Breast epithelium (tissue), 4 donors: ENCODE data around the gene NUP88. TPM values are rescaled to one million over a fixed set of nuclear protein-coding genes. Genes with fewer than 3 reads are reported as not detected.

Experiments used
- DNase-seq, 2 donors: peaks; one replicate each; pipeline ENCODE4 v3.0.0-alpha.2; 2019; ENCODE audit warnings: low spot score in 2 of 2
- H3K27ac ChIP-seq, 2 donors: fragments of 200-600 bp; sonication (generic) in 1 of 2; one replicate each; pipeline ENCODE4 v1.5.1; 2016 to 2019; ENCODE audit warnings: mild to moderate bottlenecking in 1 of 2
- H3K27me3 ChIP-seq, 2 donors: fragments of 200-600 bp; sonication (generic) in 1 of 2; one replicate each; pipeline versions ENCODE4 v1.5.1 to v1.6.0; 2017 to 2019; ENCODE audit warnings: control low read depth in 1 of 2, mild to moderate bottlenecking in 1 of 2
- H3K36me3 ChIP-seq: fragments of 200-600 bp; one replicate; pipeline ENCODE4 v1.5.1; 2019
- H3K4me1 ChIP-seq, 2 donors: fragments of 200-600 bp; sonication (generic); one replicate each; pipeline ENCODE4 v1.5.1; 2016 to 2019; ENCODE audit warnings: control low read depth in 1 of 2
- H3K4me3 ChIP-seq, 3 donors: fragments of 200-600 bp; sonication (generic); 1 replicate in 2 of 3; 2 replicates in 1 of 3; pipeline ENCODE4 v1.5.1; 2016 to 2019; ENCODE audit warnings: mild to moderate bottlenecking in 3 of 3, moderate library complexity in 2 of 3
- H3K9me3 ChIP-seq, 2 donors: fragments of 200-600 bp; sonication (generic) in 1 of 2; one replicate each; pipeline ENCODE4 v1.5.1; 2016 to 2019; ENCODE audit warnings: control low read depth in 1 of 2
- POLR2A ChIP-seq: fragments of 450-650 bp; IDR thresholded peaks from one replicate; pipeline ENCODE4 v1.6.1; 2016; ENCODE audit warnings: antibody characterized with exemption, mild to moderate bottlenecking, moderate library complexity
- POLR2AphosphoS5 ChIP-seq, 3 donors: sonication (generic); formaldehyde crosslinking; IDR thresholded peaks; one replicate each; pipeline ENCODE4 v1.6.1; 2017; ENCODE audit warnings: antibody characterized with exemption in 3 of 3
- intact Hi-C: fragments of 100-400 bp; cut with DNase I; formaldehyde crosslinking; loops from one replicate; pipeline ENCODE4 v1.15.1; 2023; ENCODE audit warnings: low total_unique reads
- total RNA-seq, 3 donors: library from RNA; depleted of rRNA; stranded (reverse); fragments of >200 nt; gene quantifications; one replicate each; pipeline ENCODE4 v1.1.0, GENCODE V29; 2016
- TF ChIP-seq, protein P1 (sequence below), 3 donors: fragments of 450-650 bp; IDR thresholded peaks; one replicate each; pipeline ENCODE4 v1.5.1; 2016 to 2017; ENCODE audit warnings: antibody characterized with exemption in 3 of 3, mild to moderate bottlenecking in 3 of 3, moderate library complexity in 3 of 3

Gene NUP88
- total RNA-seq, 3 donors from 2014 or later: 52.8 to 139 (median 102) TPM

DNA sequence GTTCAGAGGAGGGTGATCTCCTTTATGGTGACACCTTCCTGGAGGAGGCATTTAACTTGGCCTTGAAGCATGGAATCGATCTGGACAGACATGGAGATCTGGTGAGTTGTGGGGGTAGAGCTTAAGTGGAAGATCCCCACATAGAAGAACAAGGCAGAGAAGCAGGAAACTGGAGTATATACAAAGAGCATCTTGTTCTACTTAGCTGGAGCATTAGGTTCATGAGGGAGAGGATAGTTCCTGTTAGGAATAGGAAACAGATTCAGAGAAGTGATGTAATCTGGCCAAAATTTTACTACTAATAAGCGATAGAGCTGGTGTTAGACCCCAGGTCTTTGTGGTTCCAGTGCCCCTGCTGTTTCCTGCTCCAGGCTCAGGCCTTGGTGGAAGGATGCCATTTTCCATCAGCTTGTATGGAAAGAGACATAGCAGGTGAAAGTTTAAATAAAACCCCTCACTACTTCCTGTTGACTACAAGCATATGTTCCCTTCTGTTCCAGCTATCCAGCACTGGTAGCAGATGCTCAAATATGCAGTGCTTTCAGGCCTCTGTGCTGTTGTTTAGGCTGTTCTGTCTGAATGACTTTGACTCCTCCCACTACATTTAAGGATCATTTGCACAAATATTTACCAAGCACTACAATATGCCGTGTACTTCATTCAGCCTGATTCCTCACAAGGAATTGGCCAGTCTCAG lies 9.9 kb upstream of the NUP88 start:
- no peak overlapping the region for H3K4me3 ChIP-seq
- H3K27me3 ChIP-seq: no peaks in the 10 kb centered on the region
- no peaks in the 10 kb centered on the region for H3K4me1 ChIP-seq
- TF ChIP-seq POLR2AphosphoS5 (IDR thresholded peaks at IDR 0.05): no peak
- TF ChIP-seq POLR2A: no peak
- TF ChIP-seq, protein P1, sequence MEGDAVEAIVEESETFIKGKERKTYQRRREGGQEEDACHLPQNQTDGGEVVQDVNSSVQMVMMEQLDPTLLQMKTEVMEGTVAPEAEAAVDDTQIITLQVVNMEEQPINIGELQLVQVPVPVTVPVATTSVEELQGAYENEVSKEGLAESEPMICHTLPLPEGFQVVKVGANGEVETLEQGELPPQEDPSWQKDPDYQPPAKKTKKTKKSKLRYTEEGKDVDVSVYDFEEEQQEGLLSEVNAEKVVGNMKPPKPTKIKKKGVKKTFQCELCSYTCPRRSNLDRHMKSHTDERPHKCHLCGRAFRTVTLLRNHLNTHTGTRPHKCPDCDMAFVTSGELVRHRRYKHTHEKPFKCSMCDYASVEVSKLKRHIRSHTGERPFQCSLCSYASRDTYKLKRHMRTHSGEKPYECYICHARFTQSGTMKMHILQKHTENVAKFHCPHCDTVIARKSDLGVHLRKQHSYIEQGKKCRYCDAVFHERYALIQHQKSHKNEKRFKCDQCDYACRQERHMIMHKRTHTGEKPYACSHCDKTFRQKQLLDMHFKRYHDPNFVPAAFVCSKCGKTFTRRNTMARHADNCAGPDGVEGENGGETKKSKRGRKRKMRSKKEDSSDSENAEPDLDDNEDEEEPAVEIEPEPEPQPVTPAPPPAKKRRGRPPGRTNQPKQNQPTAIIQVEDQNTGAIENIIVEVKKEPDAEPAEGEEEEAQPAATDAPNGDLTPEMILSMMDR (IDR thresholded peaks at IDR 0.05): no peak
- H3K9me3 ChIP-seq: no peaks in the 10 kb centered on the region
- DNase-seq: no peak
- H3K27ac ChIP-seq: peak overlapping the region; percentile 9 to 38
- peaks cover 6% of the 10 kb centered on the region for H3K36me3 ChIP-seq
- intact Hi-C loops: no loop called here

DNA sequence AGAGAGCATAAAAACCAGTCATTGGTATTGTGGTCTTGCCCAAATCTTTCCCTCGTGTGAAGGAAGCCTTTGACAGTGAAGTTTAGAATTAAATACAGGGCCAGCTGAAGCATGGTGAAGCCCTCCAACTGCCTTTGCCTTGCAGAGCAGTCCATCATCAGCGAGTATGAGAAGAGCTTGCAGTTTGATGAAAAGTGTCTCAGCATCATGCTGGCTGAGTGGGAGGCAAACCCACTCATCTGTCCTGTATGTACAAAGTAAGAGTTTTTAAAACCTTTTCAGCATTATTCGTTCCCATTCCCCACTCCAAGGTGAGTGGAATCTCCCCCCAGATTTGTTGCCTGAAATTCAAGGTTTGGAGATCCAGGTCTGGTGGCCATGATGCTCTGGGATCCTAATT lies 6.4 kb upstream of the NUP88 start:
- Histone ChIP-seq H3K36me3 (peaks cover 6% of the 10 kb centered on the region), H3K9me3 (no peaks in the 10 kb centered on the region), H3K27ac (no peak overlapping the region), H3K27me3 (no peaks in the 10 kb centered on the region), H3K4me1 (peaks cover 0 to 6% of the 10 kb centered on the region in 2 donors), H3K4me3 (no peak overlapping the region)
- TF ChIP-seq, protein P1 (IDR thresholded peaks at IDR 0.05): no peak
- TF ChIP-seq POLR2AphosphoS5 (IDR thresholded peaks at IDR 0.05) (no peak), POLR2A (no peak)
- no peak for DNase-seq
- intact Hi-C loops: no loop called here

DNA sequence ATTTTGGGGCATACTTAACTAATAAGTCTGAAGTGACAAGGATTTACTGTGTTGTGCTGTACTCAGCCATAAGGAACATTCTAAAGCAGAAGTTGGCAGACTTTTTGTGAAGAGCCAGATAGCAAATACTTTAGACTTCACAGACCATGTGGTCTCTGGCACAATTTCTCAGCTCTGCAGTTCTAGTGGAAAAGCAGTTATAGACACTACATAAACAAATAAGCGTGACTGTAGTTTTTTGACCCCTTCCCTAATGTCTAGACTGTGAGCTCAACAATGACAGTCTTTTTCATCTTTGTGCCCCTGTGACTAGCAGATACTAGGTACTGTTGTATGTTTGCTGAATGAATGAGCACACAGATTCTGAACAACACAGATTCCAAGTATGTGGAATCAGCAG lies 5.4 kb upstream of the NUP88 start:
- Histone ChIP-seq H3K4me3 (no peak overlapping the region), H3K9me3 (no peaks in the 10 kb centered on the region), H3K27ac (no peak overlapping the region), H3K27me3 (no peaks in the 10 kb centered on the region), H3K4me1 (peaks cover 0 to 9% of the 10 kb centered on the region in 2 donors), H3K36me3 (peaks cover 6% of the 10 kb centered on the region)
- no peak for DNase-seq
- TF ChIP-seq, protein P1 (IDR thresholded peaks at IDR 0.05): no peak
- no peak for TF ChIP-seq POLR2A
- no peak for TF ChIP-seq POLR2AphosphoS5 (IDR thresholded peaks at IDR 0.05)
- intact Hi-C loops: no loop called here

DNA sequence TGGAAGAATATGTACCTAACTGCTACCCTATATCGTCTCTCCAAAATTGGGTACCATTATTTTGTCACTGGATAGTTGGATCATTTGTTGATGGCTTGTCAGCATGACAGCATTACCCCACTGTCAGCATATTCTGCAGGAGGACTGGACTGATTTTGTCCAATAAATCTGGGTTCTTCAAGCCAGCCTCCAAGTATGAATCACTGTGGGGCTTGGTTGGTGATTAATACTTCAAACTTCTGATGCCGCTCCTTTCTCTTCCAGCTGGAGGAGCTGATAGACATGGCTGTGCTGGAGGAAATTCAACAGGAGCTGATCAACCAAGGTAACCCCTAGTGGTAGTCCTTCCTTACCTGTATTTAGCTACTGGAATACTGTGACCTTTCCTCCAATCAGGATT lies 3.0 kb upstream of the NUP88 start:
- Histone ChIP-seq H3K4me1 (peaks cover 0 to 20% of the 10 kb centered on the region in 2 donors), H3K4me3 (no peak overlapping the region), H3K27ac (no peak overlapping the region), H3K9me3 (no peaks in the 10 kb centered on the region), H3K36me3 (peaks cover 6% of the 10 kb centered on the region), H3K27me3 (no peaks in the 10 kb centered on the region)
- intact Hi-C loops: no loop called here
- no peak for DNase-seq
- TF ChIP-seq, protein P1 (IDR thresholded peaks at IDR 0.05): no peak
- TF ChIP-seq POLR2AphosphoS5 (IDR thresholded peaks at IDR 0.05): no peak
- TF ChIP-seq POLR2A: no peak

DNA sequence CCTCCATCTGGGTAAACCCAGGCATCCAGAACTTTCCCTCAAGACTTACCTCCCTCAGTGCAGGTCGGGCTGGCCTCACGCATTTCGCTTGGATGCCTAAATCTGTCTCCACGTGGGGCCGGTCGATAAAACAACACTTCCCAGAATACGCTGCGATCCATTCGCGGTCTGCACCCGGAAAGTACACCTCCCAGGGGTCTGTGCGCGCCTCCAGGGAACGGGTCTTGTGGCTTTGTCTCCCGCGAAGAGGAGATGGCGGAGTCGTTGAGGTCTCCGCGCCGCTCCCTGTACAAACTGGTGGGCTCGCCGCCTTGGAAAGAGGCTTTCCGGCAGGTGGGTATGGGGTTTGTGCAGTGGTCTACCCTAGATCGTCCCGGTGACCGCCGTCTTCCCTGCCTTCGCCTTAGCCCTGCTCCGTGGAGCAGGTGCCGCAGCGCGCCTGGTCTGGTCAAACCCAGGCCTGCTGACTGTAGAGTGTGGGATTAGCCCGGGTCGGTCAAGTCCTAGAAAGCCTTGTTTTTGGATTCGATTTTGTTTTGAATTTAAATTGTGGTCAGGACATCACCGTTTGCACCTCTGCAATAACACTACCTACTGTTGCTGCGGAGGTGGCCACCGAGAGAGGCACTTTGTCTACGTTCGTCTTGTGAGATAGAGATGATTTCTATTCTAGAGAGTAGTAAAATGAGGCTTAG lies 644 bp upstream of the NUP88 start, which contains the start of gene RPAIN:
Gene RPAIN (plus strand): TSS at position 224 of the 695 bp plus-strand sequence. CDS start 29 bp downstream, at position 253.
- no peaks in the 10 kb centered on the region for H3K9me3 ChIP-seq
- intact Hi-C loops: loop anchor here (10.0 kb wide), 1 partner anchor 1745 kb away; no protein-coding TSS in a partner anchor
- peaks cover 0 to 28% of the 10 kb centered on the region in 2 donors for H3K4me1 ChIP-seq
- peak; percentile 84 to 85 for DNase-seq
- TF ChIP-seq POLR2AphosphoS5 (IDR thresholded peaks at IDR 0.05): peak; percentile 29 to 60 (median 55)
- no peak for TF ChIP-seq POLR2A
- TF ChIP-seq, protein P1 (IDR thresholded peaks at IDR 0.05): no peak
- H3K36me3 ChIP-seq: no peaks in the 10 kb centered on the region
- no peaks in the 10 kb centered on the region for H3K27me3 ChIP-seq
- H3K27ac ChIP-seq: peak within 1 kb of the TSS; percentile 89 to 92
- H3K4me3 ChIP-seq: peak within 1 kb of the TSS; percentile 78 to 91 (median 90)
